Measurements from ENCODE around the gene ARFGAP3.

- TF ChIP-seq, protein P1, sequence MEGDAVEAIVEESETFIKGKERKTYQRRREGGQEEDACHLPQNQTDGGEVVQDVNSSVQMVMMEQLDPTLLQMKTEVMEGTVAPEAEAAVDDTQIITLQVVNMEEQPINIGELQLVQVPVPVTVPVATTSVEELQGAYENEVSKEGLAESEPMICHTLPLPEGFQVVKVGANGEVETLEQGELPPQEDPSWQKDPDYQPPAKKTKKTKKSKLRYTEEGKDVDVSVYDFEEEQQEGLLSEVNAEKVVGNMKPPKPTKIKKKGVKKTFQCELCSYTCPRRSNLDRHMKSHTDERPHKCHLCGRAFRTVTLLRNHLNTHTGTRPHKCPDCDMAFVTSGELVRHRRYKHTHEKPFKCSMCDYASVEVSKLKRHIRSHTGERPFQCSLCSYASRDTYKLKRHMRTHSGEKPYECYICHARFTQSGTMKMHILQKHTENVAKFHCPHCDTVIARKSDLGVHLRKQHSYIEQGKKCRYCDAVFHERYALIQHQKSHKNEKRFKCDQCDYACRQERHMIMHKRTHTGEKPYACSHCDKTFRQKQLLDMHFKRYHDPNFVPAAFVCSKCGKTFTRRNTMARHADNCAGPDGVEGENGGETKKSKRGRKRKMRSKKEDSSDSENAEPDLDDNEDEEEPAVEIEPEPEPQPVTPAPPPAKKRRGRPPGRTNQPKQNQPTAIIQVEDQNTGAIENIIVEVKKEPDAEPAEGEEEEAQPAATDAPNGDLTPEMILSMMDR (IDR thresholded peaks at IDR 0.05; ENCODE audit: insufficient read depth, low read depth, low read length): no peak
- TF ChIP-seq EZH2 (IDR thresholded peaks at IDR 0.05; ENCODE audit: insufficient read depth, low read length): no peak
Observed at GRCh38 chr22:42862045-42862734, 5.1 kb upstream of the ARFGAP3 start.
